SIG-M5 treated with dmso at 0.1 percent for 504 hours (cell line): ENCODE results near the gene OR6B2.
A peak's percentile ranks its signal among the peaks of the same experiment; 100 is the strongest.
"Not testable (repeated sequence)": the region's sequence is repeated elsewhere in the genome, so short reads cannot be mapped to it uniquely, and the experiment has no call there.

ENCODE experiments used
- DNase-seq: peaks from one replicate; lab custom pipeline; 2025; ENCODE audit not compliant: unreplicated experiment; lab: John Stamatoyannopoulos, UW

Gene OR6B2

DNA sequence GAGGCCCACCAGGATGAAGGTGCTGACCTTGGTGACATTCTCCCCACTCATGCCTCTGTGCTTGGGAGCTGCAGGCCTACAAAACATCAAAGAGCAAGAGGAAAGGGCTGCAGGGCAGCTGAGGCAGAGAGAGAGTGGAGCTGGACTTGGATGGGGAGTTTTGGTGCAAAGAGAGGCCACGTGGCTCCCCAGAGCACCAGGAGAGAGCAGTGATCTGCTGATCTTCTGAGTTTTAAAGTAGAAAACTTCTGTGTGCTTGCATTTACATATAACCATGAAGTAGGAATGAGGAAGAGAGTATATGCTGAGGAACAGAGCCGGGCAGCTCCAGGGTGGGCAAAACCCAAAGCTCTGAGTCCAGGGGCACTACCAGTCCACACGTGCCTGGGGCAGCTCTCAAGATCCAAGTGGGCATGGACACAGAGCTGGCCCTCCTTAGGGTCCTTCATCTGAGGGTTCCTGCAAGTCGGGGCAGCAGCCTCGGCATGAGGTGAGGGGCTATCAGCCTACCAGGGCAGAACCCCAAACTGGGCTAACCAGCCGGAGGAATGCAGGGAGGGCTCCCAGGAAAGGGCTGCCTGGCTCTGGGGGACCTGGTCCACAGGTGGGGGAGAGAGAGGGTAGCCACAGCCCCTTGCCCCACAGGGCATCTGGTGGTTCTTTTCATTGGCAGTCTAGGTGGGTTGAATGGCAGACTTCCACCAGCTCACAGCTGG, at the start of gene OR6B2:
OR6B2 (minus strand) TSS at position 51 of the 716 bp plus-strand sequence; CDS start at position 51, 0 bp downstream.
- no peak for DNase-seq

GRCh38 chr2:240078631-240079030, 48.4 kb upstream of the OR6B2 start:
- DNase-seq, result no peak

- DNase-seq, result no peak
Measured at GRCh38 chr2:240077442-240077841, 47.2 kb upstream of the OR6B2 start.

DNA sequence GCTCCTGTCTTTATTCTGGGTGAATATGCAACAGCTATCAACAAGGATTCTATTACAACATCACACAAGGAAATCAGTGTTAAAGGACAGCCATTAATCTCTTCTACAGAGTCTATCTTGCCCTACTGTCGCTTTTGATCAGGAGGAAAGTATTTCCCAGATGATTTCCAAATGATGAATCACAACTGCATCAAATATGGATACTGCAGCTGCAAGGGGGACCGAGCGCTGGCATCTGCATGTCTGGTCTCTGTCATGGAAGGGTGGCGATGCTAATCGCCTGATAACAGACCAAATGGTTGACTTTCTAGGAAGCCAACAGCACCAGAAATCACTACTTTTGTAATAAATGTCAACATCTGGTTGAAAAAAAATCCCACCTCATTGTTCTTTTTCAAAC, 44.3 kb upstream of the OR6B2 start:
- DNase-seq, result no peak

DNA sequence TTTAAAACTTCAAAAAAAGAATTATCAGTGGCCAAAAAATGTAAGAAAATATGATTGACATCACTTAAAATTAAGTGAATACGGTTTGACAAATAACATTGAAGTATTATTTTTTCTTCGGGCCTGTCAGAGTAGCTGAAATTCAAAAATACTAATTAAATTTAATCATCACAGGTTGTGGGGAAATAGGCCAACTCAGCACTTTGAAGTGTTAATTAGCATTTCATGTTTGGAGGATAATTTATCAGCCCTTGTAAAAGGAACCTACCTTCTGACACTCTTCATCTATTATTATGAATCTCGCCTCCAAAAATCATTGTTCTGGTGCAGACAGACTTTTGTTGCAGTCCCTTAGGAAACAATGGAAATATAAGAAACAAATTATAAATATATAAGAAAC, 40.7 kb upstream of the OR6B2 start:
- DNase-seq, result no peak

DNA sequence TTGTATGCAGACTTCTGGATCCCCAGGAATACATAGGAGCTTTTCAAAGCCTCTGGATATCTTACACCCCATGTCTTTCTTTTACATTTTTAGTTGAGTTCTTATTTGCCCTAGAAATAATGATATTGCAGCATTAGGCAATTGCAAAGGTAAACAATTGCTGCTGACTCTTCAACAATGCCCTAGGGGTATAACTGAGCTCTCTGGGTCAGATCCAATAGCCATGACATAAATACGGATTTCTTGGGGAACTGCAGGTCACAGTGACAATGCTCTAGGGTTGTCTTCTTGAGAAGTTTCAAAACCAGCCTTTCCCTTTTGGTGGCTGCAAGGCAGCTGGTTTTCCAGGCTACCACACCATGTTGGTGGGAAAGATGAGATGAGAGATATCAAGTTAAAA, 39.6 kb upstream of the OR6B2 start:
- no peak for DNase-seq

GRCh38 chr2:240068193-240068592, 38.0 kb upstream of the OR6B2 start:
- DNase-seq, result no peak

DNA sequence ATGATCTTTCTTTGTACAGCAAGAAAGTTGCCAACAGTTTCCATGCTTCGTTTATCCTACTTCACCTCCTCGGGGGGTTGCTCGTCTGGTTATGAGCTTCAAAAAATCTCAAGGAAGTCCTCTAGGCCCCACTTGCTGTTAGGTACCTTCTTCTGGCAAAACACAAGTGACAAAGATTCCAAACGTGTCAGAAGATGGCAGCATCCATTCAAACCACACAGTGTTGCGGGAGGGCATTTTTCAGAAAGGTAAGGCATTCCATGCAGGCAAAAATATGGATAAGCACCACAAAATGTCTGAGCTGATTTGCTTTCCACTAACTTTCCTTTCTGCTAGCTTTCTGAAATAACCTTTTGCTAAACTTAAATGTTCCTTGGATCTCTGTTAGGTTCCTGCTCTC, 36.3 kb upstream of the OR6B2 start:
- DNase-seq, result no peak

DNA sequence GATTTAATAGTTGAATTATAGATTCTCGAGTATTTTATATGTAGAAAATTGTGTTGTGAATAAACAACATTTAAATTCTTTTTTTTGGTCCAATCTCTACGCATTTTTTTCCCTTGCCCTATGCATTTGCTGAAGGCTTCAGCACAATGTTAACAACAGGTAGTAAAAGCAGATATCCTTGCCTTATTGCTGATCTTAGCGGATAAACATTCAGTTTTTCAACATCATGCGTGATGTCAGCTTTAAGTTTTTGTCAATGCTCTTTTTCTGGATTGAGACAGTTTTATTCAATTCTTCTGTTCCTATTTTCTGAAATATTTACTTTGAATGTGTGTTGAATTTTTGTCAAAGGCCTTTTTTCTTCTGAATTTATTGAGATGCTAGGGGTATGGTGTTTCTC, 34.7 kb upstream of the OR6B2 start:
- no peak for DNase-seq

GRCh38 chr2:240060977-240061591, 30.9 kb upstream of the OR6B2 start:
- peak; percentile 51 for DNase-seq

DNA sequence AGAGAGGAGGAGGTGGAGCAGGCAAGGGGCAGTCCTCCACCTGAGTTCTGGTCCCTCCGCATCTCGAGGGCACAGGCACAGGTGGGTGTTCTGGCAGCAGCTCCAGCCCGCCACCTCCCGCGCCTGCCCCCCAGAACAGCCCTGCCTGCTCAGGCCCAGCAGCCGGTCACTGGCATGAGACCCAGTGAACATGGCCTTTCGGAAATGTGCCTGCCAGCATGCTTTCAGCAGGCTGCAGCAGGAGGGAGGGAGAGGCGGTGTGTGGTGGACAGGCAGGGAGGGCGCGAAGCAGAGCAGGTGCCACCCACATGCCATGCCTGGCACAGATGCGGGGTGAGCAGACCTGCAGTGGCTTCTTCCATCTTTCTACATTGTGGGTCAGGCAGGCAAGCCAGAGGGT, 26.4 kb upstream of the OR6B2 start:
- DNase-seq, result no peak

GRCh38 chr2:240055177-240055917, 25.1 kb upstream of the OR6B2 start:
- no peak for DNase-seq

DNA sequence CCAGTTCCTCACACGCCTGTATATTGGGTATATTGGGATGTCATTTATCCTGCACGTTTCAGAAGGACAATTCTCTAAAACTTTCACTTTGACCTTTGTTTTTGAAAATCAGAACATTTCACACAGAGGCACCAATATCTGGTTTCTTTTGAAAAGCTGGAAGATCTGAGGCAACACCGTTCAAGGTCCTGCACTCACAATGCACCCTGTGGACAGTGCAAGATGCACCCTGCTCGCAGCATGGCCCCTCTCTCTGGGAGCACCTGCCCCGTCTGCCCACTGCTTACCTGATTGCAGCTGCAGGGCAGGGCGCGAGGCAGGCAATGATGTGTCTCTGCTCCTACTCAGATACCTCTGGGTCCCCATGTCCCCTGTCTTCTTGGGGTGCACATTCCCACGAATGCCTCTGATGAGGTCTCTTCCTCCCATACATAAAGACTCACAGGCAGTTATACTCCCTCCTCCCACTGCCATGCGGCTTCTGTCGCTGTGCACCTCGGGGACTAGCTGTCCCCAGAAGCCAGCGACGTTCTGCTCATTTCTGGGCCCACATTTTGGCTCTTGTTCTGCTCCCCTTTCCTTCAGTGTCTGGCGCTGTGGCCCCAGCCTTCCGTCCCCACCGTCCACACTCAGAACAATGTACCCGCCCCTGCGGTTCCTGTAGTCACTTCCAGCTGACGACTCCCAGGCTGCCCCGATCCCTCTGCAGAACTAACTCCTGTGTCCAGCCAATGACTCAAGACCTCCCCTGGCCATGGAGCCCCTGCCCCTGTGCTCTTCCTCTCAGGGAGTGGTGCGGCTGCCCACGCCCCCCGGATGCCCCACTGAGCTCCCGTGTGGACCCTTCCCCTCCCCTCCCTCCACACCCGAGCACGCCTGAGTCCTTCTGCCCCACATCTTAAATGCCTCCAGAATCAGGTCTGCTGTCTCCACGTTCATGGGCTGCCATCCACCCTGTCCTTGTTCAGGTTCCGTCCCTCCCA, 23.2 kb upstream of the OR6B2 start, which contains the start of gene OR6B3:
OR6B3 (minus strand) TSS at position 349 of the 983 bp plus-strand sequence.
- DNase-seq, result no peak

- DNase-seq, result no peak
Measured at GRCh38 chr2:240052524-240052923, 22.3 kb upstream of the OR6B2 start.

GRCh38 chr2:240051697-240052096, 21.5 kb upstream of the OR6B2 start:
- no peak for DNase-seq

DNA sequence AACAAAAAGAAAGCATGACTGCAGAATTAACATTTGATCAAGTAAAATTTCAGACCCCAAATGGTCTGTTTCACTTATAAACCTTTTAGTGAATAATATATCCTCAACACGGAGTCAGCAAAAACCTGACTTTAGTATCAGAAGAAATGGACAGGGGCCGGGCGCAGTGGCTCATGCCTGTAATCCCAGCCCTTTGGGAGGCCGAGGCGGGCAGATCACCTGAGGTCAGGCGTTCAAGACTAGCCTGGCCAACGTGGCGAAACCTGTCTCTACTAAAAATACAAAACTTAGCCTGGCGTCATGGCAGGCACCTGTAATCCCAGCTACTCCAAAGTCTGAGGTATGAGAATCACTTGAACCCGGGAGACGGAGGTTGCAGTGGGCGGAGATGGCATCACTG, 20.0 kb upstream of the OR6B2 start:
- DNase-seq, result no peak

- no peak for DNase-seq
Measured at GRCh38 chr2:240048237-240048636, 18.0 kb upstream of the OR6B2 start.

DNA sequence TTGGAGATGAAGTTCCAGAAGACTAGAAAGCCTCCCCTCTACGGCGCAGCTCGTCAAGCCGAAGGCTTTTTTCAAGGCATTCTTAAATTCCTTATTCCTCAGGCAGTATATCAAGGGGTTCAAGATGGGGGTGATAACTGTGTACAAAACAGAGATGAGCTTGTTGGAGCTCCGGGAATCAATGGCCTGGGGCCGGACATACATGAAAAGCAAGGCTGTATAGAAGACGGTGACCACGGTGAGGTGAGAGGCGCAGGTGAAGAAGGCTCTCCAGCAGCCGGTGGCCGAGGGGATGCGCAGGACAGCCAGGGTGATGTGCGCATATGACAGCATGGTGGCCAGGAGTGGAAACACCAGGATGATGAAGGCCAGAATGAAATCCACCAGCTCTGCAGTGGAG, 14.9 kb upstream of the OR6B2 start:
- DNase-seq, result no peak

DNA sequence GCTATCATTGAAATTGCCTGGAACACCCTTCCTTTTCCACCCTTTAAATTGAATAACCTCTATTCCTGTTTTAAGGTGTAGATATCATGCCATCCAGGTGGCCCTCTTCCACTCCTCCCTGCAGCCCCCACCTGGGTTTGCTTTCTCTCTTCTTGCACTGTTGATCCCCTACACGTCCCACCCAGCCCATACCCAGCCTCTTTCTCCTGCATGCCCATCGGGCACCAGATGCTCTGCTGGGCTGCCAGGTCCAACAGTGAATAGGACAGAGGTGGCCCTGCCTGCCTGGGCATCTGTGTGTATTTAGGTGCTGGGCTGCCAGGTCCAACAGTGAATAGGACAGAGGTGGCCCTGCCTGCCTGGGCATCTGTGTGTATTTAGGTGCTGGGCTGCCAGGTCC, 13.9 kb upstream of the OR6B2 start:
- DNase-seq, result not testable (repeated sequence)

DNA sequence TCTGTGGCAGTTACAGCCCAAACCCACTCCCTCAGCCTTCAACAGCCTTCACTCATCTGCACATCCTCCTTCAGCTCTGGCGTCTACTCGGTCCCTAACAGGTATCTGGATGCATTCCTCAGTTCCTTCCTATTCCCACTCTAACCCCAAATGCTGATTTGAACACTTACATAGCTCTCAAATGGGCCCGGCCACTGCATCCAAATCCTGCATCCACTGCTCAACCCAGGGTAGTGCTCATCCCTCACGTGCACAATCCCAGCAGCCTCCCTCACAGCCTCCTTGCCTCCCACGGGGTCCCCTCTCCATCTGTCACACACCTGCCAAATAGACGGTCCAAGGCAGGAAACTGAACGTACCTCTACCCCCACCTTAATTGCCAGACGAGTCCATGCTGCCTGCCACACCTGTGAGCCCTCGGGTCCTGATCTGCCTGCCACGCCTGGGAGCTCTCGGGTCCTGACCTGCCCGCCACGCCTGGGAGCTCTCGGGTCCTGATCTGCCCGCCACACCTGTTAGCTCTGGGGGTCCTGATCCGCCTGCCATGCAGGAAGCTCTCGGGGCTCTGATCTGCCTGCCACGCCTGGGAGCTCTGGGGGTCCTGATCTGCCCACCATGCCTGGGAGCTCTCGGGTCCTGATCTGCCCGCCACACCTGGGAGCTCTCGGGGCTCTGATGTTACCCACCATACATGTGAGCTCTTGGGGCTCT, 13.2 kb upstream of the OR6B2 start:
- no peak for DNase-seq
